OCI-LY3 (cell line): Measurements from ENCODE around the gene MIER1.
A peak's percentile ranks its signal among the peaks of the same experiment; 100 is the strongest.

Experiments
- H2AFZ ChIP-seq: fragments of 200-600, 300-600 bp; shearing (Covaris generic); 2 replicates; pipeline ENCODE4 v1.6.0; 2014; ENCODE audit warnings: antibody characterized with exemption, low read depth, low read length
- H3K27ac ChIP-seq: fragments of 200-600, 300-600 bp; sonication (generic); 2 replicates; pipeline ENCODE4 v1.5.1; 2014; ENCODE audit warnings: mild to moderate bottlenecking, low read length, moderate library complexity, mixed read lengths
- H3K27me3 ChIP-seq: fragments of 200-600, 300-600 bp; sonication (generic); 2 replicates; pipeline ENCODE4 v1.6.1; 2014; ENCODE audit warnings: low read depth, low read length, mixed read lengths
- H3K36me3 ChIP-seq: fragments of 200-600, 300-600 bp; sonication (generic); replicated peaks from 2 replicates; pipeline ENCODE3; 2014; ENCODE audit warnings: low read depth, low read length, mixed read lengths
- H3K4me1 ChIP-seq: fragments of 300-600, 200-600 bp; sonication (generic); 2 replicates; pipeline ENCODE4 v1.6.1; 2014; ENCODE audit warnings: low read length, mixed read lengths
- H3K4me2 ChIP-seq: fragments of 200-600, 300-600 bp; sonication (generic); 2 replicates; pipeline ENCODE4 v1.6.1; 2014; ENCODE audit warnings: low read length, mixed read lengths
- H3K4me3 ChIP-seq: fragments of 300-600, 200-600 bp; sonication (generic); 2 replicates; pipeline ENCODE4 v1.5.1; 2014; ENCODE audit warnings: antibody characterized with exemption, mild to moderate bottlenecking, low read length, moderate library complexity
- H3K79me2 ChIP-seq: fragments of 300-600, 200-600 bp; shearing (Covaris generic); 2 replicates; pipeline ENCODE4 v1.6.1; 2014; ENCODE audit warnings: mild to moderate bottlenecking, low read length, mixed read lengths
- H3K9ac ChIP-seq: fragments of 300-600, 200-600 bp; shearing (Covaris generic); 2 replicates; pipeline ENCODE4 v1.6.0; 2014; ENCODE audit warnings: mild to moderate bottlenecking, low read length, moderate library complexity
- H3K9me3 ChIP-seq: fragments of 200-600, 300-600 bp; shearing (Covaris generic); 2 replicates; pipeline ENCODE4 v1.6.1; 2014; ENCODE audit warnings: low read length, mixed read lengths; ENCODE audit not compliant: insufficient read depth
- H4K20me1 ChIP-seq: fragments of 200-600, 300-600 bp; sonication (generic); 2 replicates; pipeline ENCODE4 v1.6.1; 2016; ENCODE audit warnings: low read length, mixed read lengths; ENCODE audit not compliant: insufficient read depth
- CTCF ChIP-seq: fragments of 200-600, 300-600 bp; sonication (generic); IDR thresholded peaks from 2 replicates; pipeline ENCODE4 v1.5.1; 2014; ENCODE audit warnings: antibody characterized with exemption, low read length, low read depth
- EZH2phosphoT487 ChIP-seq: fragments of 200-600 bp; shearing (Covaris generic); IDR thresholded peaks from 2 replicates; pipeline ENCODE4 v1.6.1; 2018; ENCODE audit warnings: antibody characterized with exemption, mixed run types, low read depth

MIER1 gene

GRCh38 chr1:66930823-66931174 lies 6.0 kb downstream of the MIER1 start:
- Histone ChIP-seq H3K4me2 (peak overlapping the region; percentile 76), H4K20me1 (peaks cover 23% of the 10 kb centered on the region), H3K27me3 (no peaks in the 10 kb centered on the region), H3K9me3 (no peaks in the 10 kb centered on the region), H3K36me3 (no peaks in the 10 kb centered on the region), H3K79me2 (peaks cover 67% of the 10 kb centered on the region), H3K4me3 (peak overlapping the region; percentile 96), H2AFZ (no peak overlapping the region), H3K27ac (peak overlapping the region; percentile 86), H3K4me1 (peaks cover 34% of the 10 kb centered on the region), H3K9ac (peak overlapping the region; percentile 95)
- TF ChIP-seq CTCF = no peak
- no peak for TF ChIP-seq EZH2phosphoT487

DNA sequence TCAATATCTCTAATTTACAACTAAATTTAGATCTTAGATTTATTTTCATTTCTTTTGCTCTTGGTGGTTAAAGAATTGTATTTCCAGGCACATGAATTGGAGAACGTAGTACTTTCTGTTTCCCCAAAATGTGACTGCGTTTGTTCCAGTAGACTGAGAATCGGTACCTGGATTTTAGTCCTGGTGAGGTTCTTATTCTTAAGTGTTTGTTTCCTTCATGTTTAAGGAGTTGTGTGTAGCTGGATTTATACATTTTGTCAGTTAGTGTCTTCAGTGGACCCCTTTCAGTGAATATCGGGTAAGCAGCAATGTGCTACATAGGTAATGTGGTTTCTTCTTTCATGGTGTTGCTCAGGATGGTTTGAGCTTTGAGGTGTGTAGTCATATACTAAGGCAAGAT lies 6.8 kb downstream of the MIER1 start:
- Histone ChIP-seq H4K20me1 (peaks cover 23% of the 10 kb centered on the region), H3K9ac (peak overlapping the region; percentile 95), H3K27me3 (no peaks in the 10 kb centered on the region), H2AFZ (no peak overlapping the region), H3K9me3 (no peaks in the 10 kb centered on the region), H3K4me2 (peak overlapping the region; percentile 76), H3K4me3 (peak overlapping the region; percentile 96), H3K27ac (0 out of 2 replicates have a peak overlapping the region, but pooled peaks have one; percentile 86), H3K36me3 (no peaks in the 10 kb centered on the region), H3K4me1 (peaks cover 27% of the 10 kb centered on the region), H3K79me2 (peaks cover 67% of the 10 kb centered on the region)
- no peak for TF ChIP-seq CTCF
- TF ChIP-seq EZH2phosphoT487 = no peak

GRCh38 chr1:66932291-66932690 lies 7.5 kb downstream of the MIER1 start:
- H2AFZ ChIP-seq = no peak overlapping the region
- peaks cover 26% of the 10 kb centered on the region for H4K20me1 ChIP-seq
- H3K9me3 ChIP-seq = no peaks in the 10 kb centered on the region
- H3K36me3 ChIP-seq = no peaks in the 10 kb centered on the region
- peak overlapping the region; percentile 95; the same call in 1 of the 2 replicates for H3K9ac ChIP-seq
- H3K27ac ChIP-seq = no peak overlapping the region
- H3K4me1 ChIP-seq = peaks cover 27% of the 10 kb centered on the region
- H3K79me2 ChIP-seq = peaks cover 68% of the 10 kb centered on the region
- H3K4me2 ChIP-seq = peak overlapping the region; percentile 76
- no peak for TF ChIP-seq CTCF
- TF ChIP-seq EZH2phosphoT487 = no peak
- peak overlapping the region; percentile 96 for H3K4me3 ChIP-seq
- H3K27me3 ChIP-seq = no peaks in the 10 kb centered on the region

DNA sequence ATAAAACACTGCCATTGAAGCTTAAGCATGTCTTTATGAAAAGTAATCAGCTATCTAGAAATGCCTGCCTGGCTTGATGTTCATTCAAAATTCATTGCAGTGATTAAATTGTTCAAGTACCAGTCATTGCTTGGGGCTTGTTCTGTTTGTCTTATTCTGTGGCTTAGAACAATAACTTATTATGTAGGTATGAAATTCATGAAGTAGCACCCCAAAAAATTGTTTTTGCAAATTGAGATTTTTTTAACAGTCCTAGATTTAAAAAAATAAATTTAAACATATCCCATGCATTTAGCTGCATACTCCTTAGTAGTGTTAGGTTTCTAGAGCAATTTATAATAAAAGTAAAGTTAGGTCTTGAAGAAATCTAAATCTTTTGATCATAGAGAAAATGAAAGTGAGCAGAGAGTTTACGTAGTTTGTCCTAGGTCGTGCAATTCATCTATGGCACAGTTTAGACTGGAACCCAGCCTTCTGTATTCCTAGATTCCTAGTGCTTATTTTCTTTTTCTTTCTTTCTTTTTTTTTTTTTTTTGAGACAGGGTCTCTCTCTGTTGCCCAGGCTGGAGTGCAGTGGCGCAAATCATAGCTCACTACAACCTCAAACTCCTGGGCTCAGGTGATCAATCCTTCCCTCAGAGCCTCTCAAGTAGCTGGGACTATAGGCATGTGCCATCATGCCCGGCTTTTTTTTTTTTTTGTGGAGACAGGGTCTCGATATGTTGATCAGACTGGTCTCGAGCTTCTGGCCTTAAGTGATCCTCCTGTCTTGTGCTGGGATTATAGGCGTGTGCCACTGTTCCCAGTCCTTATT lies 9.3 kb downstream of the MIER1 start:
- Histone ChIP-seq H3K4me2 (peak overlapping the region; percentile 76), H4K20me1 (peaks cover 39% of the 10 kb centered on the region), H3K4me3 (peak overlapping the region; percentile 96), H3K4me1 (peaks cover 23% of the 10 kb centered on the region), H2AFZ (no peak overlapping the region), H3K27ac (no peak overlapping the region), H3K27me3 (no peaks in the 10 kb centered on the region), H3K79me2 (peaks cover 85% of the 10 kb centered on the region), H3K9me3 (no peaks in the 10 kb centered on the region), H3K9ac (peak overlapping the region; percentile 15), H3K36me3 (no peaks in the 10 kb centered on the region)
- TF ChIP-seq CTCF (no peak), EZH2phosphoT487 (no peak)
